GM21526 (cell line): ENCODE measurements around the gene TADA3.

Source experiments
- ATAC-seq: cut with Tn5 transposase; IDR thresholded peaks from one replicate; pipeline ENCODE4 v1.9.1; 2021; ENCODE audit warnings: moderate library complexity; ENCODE audit not compliant: unreplicated experiment, low FRiP score

Gene TADA3

GRCh38 chr3:9809615-9810432 is 17.6 kb upstream of the TADA3 start, which contains the start of gene TTLL3:
TTLL3 (plus strand) TSS chr3:9810262; CDS start chr3:9810662, 400 bp downstream.
- ATAC-seq: no peak

GRCh38 chr3:9809239-9809614 is 17.0 kb upstream of the TADA3 start:
- ATAC-seq: no peak

- ATAC-seq: peak; percentile 38
These were observed 16.2 kb upstream of the TADA3 start for GRCh38 chr3:9808345-9809037.

- no peak for ATAC-seq
These were observed 15.7 kb upstream of the TADA3 start for GRCh38 chr3:9807981-9808344.

- ATAC-seq: no peak
These were observed 14.7 kb upstream of the TADA3 start for GRCh38 chr3:9806688-9807589.

GRCh38 chr3:9806137-9806536 is 13.9 kb upstream of the TADA3 start:
- no peak for ATAC-seq

- ATAC-seq: no peak
These were observed 12.7 kb upstream of the TADA3 start for GRCh38 chr3:9804996-9805395.

- ATAC-seq: no peak
These were observed 11.2 kb upstream of the TADA3 start for GRCh38 chr3:9803494-9803893.

GRCh38 chr3:9800529-9800928 is 8.3 kb upstream of the TADA3 start:
- no peak for ATAC-seq

GRCh38 chr3:9797196-9797945 is 5.1 kb upstream of the TADA3 start:
- no peak for ATAC-seq

GRCh38 chr3:9795207-9795606 is 2.9 kb upstream of the TADA3 start:
- no peak for ATAC-seq

GRCh38 chr3:9794400-9794799 is 2.1 kb upstream of the TADA3 start:
- no peak for ATAC-seq

GRCh38 chr3:9793161-9793781 is 998 bp upstream of the TADA3 start:
- ATAC-seq: no peak

GRCh38 chr3:9791790-9792404 is 376 bp downstream of the TADA3 start:
- no peak for ATAC-seq

GRCh38 chr3:9791127-9791526 is 1.1 kb downstream of the TADA3 start:
- ATAC-seq: no peak

- ATAC-seq: no peak
These were observed 4.6 kb downstream of the TADA3 start for GRCh38 chr3:9787714-9788113.

- no peak for ATAC-seq
These were observed 5.2 kb downstream of the TADA3 start for GRCh38 chr3:9786825-9787669.

GRCh38 chr3:9786209-9786739 is 6.0 kb downstream of the TADA3 start:
- ATAC-seq: no peak
